DMS114 treated with DMSO at 0.1 percent for 48 hours (cell line): ENCODE measurements around the gene VSIG2.

Experiments used
- DNase-seq: peaks from one replicate; lab custom pipeline; 2025; ENCODE audit not compliant: unreplicated experiment; lab: John Stamatoyannopoulos, UW

Gene VSIG2

GRCh38 chr11:124724979-124725718, 26.9 kb downstream of the VSIG2 start:
- DNase-seq, result no peak

DNA sequence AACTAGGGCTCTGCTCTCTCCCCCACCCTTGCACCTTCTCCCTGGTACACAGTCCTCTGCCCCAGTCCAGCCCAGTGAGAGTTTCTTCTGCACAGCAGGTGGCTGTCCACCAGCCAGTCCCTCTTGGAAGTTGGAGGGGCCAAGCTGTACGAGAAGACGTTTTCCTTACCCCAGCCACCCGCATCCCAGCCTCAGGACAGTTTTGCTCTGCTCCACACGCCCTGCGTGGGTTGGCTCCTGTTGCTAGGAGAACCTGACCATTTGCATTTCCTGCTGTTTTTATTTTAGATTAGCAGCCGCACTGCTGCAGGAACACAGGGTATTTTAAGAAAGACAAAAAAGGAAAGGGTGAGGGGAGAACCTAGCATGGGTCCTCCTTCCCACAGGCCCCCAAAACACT, 29.9 kb downstream of the VSIG2 start:
- DNase-seq, result no peak

GRCh38 chr11:124719534-124719933, 32.5 kb downstream of the VSIG2 start:
- DNase-seq, result no peak

DNA sequence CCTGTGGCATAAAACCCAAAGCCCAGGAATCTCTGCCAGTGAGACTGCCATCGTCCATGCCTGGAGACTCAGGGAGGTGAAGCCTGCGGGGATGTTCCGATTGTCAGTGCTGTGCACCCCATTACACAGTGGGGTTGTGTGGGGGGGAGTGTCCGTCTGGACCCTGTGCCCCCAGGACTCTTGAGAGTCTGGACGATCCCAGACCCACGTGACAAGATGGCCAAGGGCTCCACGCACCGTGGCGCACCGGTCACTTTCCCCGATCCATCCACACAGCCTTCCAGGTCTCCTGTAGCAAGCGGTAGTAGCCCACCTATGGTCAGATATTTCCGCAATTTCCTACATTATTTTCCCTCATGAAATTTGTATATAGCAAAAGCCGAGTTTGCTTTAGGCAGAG, 33.3 kb downstream of the VSIG2 start:
- no peak for DNase-seq

- DNase-seq, result no peak
These were observed 34.0 kb downstream of the VSIG2 start for GRCh38 chr11:124717786-124718651.

DNA sequence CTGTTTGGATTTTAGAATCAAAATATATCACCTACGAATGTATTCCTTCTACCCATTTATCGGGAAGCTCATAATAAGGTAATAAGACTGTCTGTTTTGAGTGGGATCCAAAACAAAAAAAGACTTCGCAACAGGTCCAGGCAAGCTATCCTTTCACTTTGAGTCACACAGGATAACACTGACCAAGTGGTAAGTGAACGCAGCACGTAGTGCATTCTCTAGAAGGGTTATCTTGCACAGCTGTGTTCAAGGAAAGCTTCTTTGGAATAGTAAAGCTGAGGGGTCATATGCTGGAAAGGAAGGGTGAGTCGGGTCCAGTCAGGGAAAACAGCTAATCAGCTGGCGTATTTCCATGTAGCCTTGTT, 34.7 kb downstream of the VSIG2 start:
- DNase-seq, result no peak

DNA sequence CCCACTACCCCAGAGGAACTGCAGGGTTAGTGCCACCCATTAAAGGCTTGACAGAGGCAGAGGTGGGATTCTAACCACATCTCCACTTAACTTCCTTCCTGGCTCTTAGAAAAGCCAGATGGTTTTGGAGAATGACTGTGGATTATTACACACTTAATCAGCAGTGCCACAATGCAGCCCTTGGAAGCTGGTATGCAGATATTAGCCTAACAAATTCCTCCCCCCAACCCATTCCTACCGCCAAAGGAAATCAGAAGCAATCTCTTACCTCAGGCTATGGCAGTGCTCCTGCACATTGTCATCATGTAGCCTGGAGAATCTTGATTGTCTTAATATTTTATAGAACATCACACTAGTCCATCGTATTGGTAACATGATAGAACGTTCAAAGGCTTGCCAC, 35.5 kb downstream of the VSIG2 start:
- DNase-seq, result no peak

DNA sequence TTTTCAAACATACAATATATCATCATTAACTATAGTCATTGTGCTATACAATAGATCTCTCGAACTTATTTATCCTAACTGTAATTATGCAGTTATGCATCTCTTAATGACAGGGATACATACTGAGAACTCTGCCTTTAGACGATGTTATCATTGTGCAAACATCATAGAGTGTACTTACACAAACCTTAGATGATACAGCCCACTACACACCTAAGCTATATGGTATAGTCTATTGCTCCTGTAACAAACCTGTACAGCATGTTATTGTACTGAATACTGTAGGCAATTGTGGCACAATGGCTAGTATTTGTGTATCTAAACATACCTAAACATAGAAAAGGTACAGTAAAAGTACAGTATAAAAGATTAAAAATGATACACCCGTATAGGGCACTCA, 39.7 kb downstream of the VSIG2 start:
- no peak for DNase-seq

DNA sequence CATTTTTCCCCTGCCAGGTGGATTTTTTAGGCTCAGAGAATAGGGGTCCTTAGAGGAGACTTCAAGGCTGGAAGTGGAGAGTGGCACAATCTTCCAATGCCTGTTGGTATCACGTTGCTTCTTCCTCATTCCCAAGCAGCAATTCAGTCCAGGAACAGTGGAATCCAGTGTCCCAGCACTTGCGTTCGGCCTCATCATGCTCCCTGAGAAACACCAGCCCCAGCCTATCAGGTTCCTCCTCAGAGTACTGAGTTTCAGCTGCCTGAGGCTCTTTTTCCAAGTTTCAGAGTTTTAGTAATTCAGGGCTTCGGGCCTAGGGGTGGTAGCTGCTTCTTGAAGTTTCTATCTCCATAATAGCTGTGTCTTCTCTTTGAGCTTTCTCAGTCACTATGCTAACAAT, 44.2 kb downstream of the VSIG2 start:
- no peak for DNase-seq

- DNase-seq, result no peak
These were observed 52.0 kb downstream of the VSIG2 start for GRCh38 chr11:124700028-124700427.

- DNase-seq, result no peak
These were observed 52.5 kb downstream of the VSIG2 start for GRCh38 chr11:124699547-124699946.
